Measurements from ENCODE around the gene KIF16B. TPM values are rescaled to one million over a fixed set of nuclear protein-coding genes. Genes with fewer than 3 reads are reported as not detected.

Gene KIF16B, protein sequence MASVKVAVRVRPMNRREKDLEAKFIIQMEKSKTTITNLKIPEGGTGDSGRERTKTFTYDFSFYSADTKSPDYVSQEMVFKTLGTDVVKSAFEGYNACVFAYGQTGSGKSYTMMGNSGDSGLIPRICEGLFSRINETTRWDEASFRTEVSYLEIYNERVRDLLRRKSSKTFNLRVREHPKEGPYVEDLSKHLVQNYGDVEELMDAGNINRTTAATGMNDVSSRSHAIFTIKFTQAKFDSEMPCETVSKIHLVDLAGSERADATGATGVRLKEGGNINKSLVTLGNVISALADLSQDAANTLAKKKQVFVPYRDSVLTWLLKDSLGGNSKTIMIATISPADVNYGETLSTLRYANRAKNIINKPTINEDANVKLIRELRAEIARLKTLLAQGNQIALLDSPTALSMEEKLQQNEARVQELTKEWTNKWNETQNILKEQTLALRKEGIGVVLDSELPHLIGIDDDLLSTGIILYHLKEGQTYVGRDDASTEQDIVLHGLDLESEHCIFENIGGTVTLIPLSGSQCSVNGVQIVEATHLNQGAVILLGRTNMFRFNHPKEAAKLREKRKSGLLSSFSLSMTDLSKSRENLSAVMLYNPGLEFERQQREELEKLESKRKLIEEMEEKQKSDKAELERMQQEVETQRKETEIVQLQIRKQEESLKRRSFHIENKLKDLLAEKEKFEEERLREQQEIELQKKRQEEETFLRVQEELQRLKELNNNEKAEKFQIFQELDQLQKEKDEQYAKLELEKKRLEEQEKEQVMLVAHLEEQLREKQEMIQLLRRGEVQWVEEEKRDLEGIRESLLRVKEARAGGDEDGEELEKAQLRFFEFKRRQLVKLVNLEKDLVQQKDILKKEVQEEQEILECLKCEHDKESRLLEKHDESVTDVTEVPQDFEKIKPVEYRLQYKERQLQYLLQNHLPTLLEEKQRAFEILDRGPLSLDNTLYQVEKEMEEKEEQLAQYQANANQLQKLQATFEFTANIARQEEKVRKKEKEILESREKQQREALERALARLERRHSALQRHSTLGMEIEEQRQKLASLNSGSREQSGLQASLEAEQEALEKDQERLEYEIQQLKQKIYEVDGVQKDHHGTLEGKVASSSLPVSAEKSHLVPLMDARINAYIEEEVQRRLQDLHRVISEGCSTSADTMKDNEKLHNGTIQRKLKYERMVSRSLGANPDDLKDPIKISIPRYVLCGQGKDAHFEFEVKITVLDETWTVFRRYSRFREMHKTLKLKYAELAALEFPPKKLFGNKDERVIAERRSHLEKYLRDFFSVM (N-terminal part only)
- total RNA-seq = 5.6 and 14.2 TPM in 2 replicates

DNA sequence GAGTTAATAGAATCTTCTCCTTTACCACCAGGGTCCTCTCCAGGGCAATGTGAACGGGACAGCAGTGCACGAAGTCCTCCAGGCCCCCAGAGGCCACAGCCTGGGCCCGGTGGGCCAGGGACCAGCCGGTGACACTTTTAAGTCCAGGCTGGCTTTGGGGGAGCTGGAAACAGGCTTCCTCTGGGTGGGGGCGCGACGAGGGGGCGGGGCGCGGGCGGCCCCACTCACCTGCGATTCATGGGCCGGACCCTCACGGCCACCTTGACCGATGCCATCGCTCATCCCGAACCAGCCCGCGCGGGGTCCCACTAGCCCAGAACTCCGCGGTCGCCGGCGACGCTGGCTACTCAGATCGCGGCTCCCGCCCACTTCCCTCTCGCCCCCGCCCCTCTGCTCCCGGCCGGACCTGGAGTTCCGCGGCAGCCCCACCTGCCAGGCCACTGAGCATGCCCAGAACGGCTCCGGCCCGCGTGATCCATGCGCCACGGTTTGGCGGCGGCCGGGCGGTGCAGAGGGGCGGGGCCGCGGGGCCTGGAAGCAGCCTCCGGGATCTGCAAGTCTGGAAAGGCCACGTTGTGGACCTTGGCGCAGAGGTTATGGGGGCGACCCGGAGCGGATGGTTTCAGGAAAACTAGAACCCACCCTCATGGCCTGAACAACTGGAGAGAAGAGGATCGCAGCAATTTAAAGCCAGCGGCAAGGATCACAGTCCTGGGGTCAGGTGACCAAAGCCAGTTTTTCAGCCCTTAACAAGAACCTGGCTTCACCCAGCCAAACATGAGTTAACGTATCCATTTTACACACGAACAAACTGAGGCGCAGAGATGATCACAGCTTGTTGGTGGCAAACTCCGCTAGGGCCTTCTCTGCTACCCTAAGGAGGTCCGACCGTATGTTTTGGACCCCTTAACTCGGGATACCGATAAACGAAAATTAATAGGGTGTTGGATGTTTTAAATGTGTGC, at the start of gene KIF16B:
TSS of gene KIF16B (minus strand) at position 448 of the 965 bp plus-strand sequence. CDS start at position 275, 173 bp downstream.
- DNase-seq (ENCODE audit: low read depth) = no peak
- H3K4me3 ChIP-seq (ENCODE audit: low read depth, low read length) = peak within 1 kb of the TSS; percentile 87
- TF ChIP-seq, protein P1, sequence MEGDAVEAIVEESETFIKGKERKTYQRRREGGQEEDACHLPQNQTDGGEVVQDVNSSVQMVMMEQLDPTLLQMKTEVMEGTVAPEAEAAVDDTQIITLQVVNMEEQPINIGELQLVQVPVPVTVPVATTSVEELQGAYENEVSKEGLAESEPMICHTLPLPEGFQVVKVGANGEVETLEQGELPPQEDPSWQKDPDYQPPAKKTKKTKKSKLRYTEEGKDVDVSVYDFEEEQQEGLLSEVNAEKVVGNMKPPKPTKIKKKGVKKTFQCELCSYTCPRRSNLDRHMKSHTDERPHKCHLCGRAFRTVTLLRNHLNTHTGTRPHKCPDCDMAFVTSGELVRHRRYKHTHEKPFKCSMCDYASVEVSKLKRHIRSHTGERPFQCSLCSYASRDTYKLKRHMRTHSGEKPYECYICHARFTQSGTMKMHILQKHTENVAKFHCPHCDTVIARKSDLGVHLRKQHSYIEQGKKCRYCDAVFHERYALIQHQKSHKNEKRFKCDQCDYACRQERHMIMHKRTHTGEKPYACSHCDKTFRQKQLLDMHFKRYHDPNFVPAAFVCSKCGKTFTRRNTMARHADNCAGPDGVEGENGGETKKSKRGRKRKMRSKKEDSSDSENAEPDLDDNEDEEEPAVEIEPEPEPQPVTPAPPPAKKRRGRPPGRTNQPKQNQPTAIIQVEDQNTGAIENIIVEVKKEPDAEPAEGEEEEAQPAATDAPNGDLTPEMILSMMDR (conservative IDR thresholded peaks at IDR 0.05; ENCODE audit: low read depth, low read length) = peak; percentile 15

DNA sequence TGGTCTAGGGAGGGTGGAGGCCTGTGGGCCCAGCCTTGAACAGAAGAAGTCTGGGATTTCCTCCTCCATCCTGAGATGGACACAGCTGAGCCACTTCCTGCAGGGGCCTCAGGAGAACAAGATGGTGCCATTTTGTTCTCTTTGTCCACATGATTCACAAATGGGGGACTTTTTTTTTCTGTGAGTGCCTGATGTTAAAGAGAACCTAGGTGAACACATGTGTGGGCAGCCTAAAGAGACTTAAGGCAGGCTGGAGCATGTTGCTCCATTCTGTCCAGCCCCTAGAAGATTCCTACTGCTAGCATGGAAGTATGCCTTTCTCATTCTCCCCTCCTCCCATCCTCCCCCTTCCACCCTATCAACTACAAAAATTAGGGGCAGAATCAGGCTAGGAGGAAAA, 49.3 kb upstream of the KIF16B start:
- TF ChIP-seq, protein P1 (conservative IDR thresholded peaks at IDR 0.05; ENCODE audit: low read depth, low read length) = no peak
- H3K4me3 ChIP-seq (ENCODE audit: low read depth, low read length) = no peak overlapping the region
- DNase-seq (ENCODE audit: low read depth) = no peak

DNA sequence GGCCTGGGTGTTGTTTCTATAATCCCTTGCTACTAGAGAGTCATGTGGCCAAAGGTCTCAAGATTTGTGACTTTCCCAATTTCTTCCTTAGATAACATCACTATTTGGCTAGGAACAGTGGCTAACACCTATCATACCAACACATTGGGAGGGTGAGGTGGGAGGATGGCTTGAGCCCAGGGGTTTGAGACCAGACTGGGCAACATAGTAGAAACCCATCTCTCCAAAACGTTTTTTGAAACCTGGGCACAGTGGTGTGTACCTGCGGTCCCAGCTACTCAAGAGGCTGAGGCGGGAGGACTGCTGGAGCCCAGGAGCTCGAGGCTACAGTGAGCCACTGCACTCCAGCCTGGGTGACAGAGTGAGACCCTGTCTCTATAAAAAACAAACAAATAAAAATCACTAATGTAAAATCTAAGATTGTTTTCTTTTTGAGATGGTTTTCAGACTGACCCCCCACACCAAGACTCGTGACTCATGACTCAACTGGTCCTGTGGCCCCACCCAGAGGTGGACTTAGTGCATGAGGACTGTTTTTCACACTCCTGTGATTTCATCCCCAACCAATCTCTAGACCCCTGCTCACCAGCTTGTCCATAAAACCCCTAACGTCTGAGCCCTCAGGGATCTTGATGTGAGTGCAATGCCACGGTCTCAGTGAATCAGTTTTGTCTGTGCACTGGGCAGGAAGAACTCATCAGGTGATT, 48.3 kb upstream of the KIF16B start:
- DNase-seq (ENCODE audit: low read depth) = no peak
- TF ChIP-seq, protein P1 (conservative IDR thresholded peaks at IDR 0.05; ENCODE audit: low read depth, low read length) = no peak
- no peak overlapping the region for H3K4me3 ChIP-seq (ENCODE audit: low read depth, low read length)

DNA sequence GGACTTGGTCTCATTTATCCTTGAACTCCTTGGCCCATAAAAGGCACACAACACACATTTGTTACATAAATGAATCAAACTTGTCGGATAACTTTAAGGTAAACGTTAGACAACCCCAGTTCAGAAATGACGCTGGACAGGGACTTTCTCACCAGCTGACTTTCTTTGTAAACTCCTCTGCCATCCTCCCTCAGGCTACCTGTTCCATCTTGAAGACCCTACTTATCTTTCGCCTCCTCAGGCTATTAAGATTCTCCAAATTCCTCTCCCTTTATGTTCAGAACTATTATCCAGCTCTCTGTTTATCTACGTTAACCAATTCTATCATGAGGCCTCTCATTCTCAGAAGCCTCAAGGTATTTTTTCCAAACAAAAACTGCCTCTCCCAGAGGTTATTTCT, 47.7 kb upstream of the KIF16B start:
- no peak overlapping the region for H3K4me3 ChIP-seq (ENCODE audit: low read depth, low read length)
- TF ChIP-seq, protein P1 (conservative IDR thresholded peaks at IDR 0.05; ENCODE audit: low read depth, low read length) = no peak
- DNase-seq (ENCODE audit: low read depth) = no peak

DNA sequence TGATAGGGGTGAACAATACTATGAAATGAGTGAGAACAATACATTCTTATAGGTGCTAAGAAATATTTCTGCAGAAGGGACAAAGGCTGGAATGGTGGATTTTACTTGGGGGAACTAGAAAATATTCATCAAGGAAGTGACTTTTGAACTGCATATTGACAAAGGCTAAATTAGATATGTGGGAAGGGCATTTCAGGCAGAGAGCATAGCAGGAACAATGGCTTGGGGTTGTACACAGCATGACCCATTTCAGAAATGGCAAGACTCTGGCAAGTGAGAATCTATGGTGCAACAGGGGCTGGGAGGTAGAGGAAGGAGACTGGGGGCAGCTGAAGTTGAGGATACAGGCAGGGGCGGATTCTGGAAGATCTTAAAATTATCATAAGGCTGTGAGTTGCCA, 46.7 kb upstream of the KIF16B start:
- H3K4me3 ChIP-seq (ENCODE audit: low read depth, low read length) = no peak overlapping the region
- no peak for DNase-seq (ENCODE audit: low read depth)
- TF ChIP-seq, protein P1 (conservative IDR thresholded peaks at IDR 0.05; ENCODE audit: low read depth, low read length) = no peak

Measured in epithelial cell of proximal tubule (primary cell).